Measurements from ENCODE around the gene VPS41. TPM values are rescaled to one million over a fixed set of nuclear protein-coding genes. Genes with fewer than 3 reads are reported as not detected.
"Not testable (repeated sequence)": the region's sequence is repeated elsewhere in the genome, so short reads cannot be mapped to it uniquely, and the experiment has no call there.

The VPS41 gene
- total and polyA plus RNA-seq, 3 donors from 2014 or later = 28.8 to 59.1 (median 52.7) TPM

- H3K27ac ChIP-seq = no peak overlapping the region
- WGBS, 2 donors = 81 to 91% methylated on average over 6 of the region's 6 CpGs
- H3K4me1 ChIP-seq = no peaks in the 10 kb centered on the region
- no peaks in the 10 kb centered on the region for H3K27me3 ChIP-seq
- intact Hi-C loops (cut with DNase I; ENCODE audit: low total_unique reads) = no loop called here
- no peak overlapping the region for H3K4me3 ChIP-seq
- no peak for TF ChIP-seq POLR2A (IDR thresholded peaks at IDR 0.05)
- TF ChIP-seq CTCF (IDR thresholded peaks at IDR 0.05) = no peak
- H3K9me3 ChIP-seq = no peaks in the 10 kb centered on the region
- H3K36me3 ChIP-seq (ENCODE audit: low read depth, missing control alignments) = no peaks in the 10 kb centered on the region
- no peak for DNase-seq
Measured at GRCh38 chr7:38951213-38951612, 42.2 kb upstream of the VPS41 start.

- intact Hi-C loops (cut with DNase I; ENCODE audit: low total_unique reads) = no loop called here
- no peak for DNase-seq
- H3K4me1 ChIP-seq = no peaks in the 10 kb centered on the region
- no peaks in the 10 kb centered on the region for H3K9me3 ChIP-seq
- WGBS, 2 donors = 72 to 80% methylated on average over 1 of the region's 1 CpG
- H3K36me3 ChIP-seq (ENCODE audit: low read depth, missing control alignments) = no peaks in the 10 kb centered on the region
- H3K27me3 ChIP-seq = no peaks in the 10 kb centered on the region
- TF ChIP-seq POLR2A (IDR thresholded peaks at IDR 0.05) (no peak), CTCF (IDR thresholded peaks at IDR 0.05) (no peak)
- H3K27ac ChIP-seq = no peak overlapping the region
- no peak overlapping the region for H3K4me3 ChIP-seq
Measured at GRCh38 chr7:38950309-38950708, 41.3 kb upstream of the VPS41 start.

GRCh38 chr7:38947541-38947940 is 38.5 kb upstream of the VPS41 start:
- H3K36me3 ChIP-seq (ENCODE audit: low read depth, missing control alignments); H3K27ac ChIP-seq; H3K4me3 ChIP-seq; intact Hi-C loops (cut with DNase I; ENCODE audit: low total_unique reads); DNase-seq; H3K4me1 ChIP-seq; H3K27me3 ChIP-seq; H3K9me3 ChIP-seq: not testable (repeated sequence)
- 91 to 99% methylated on average over 4 of the region's 4 CpGs for WGBS, 2 donors

GRCh38 chr7:38942431-38943051 is 33.5 kb upstream of the VPS41 start:
- H3K4me3 ChIP-seq = no peak overlapping the region
- no peak for DNase-seq
- H3K4me1 ChIP-seq = peaks cover 3% of the 10 kb centered on the region
- intact Hi-C loops (cut with DNase I; ENCODE audit: low total_unique reads) = no loop called here
- no peak overlapping the region for H3K27ac ChIP-seq
- no peaks in the 10 kb centered on the region for H3K9me3 ChIP-seq
- TF ChIP-seq POLR2A (IDR thresholded peaks at IDR 0.05) (no peak), CTCF (IDR thresholded peaks at IDR 0.05) (no peak)
- H3K36me3 ChIP-seq (ENCODE audit: low read depth, missing control alignments) = no peaks in the 10 kb centered on the region
- 61% methylated on average over 4 of the region's 4 CpGs for WGBS, 2 donors
- H3K27me3 ChIP-seq = no peaks in the 10 kb centered on the region

- WGBS, 2 donors = 94 to 95% methylated on average over 3 of the region's 3 CpGs
- Histone ChIP-seq H3K9me3 (no peaks in the 10 kb centered on the region), H3K27me3 (no peaks in the 10 kb centered on the region), H3K4me3 (no peak overlapping the region), H3K36me3 (ENCODE audit: low read depth, missing control alignments) (no peaks in the 10 kb centered on the region), H3K27ac (no peak overlapping the region), H3K4me1 (peaks cover 3% of the 10 kb centered on the region)
- intact Hi-C loops (cut with DNase I; ENCODE audit: low total_unique reads) = no loop called here
- no peak for TF ChIP-seq CTCF (IDR thresholded peaks at IDR 0.05)
- no peak for TF ChIP-seq POLR2A (IDR thresholded peaks at IDR 0.05)
- no peak for DNase-seq
Measured at GRCh38 chr7:38940774-38941173, 31.8 kb upstream of the VPS41 start.
